Retinal pigment epithelial cell (primary cell): ENCODE results near the gene SNX30.

Experiments used
- DNase-seq: peaks from one replicate; pipeline ENCODE4 v3.0.0-alpha.2; 2010; ENCODE audit warnings: low read depth
- H3K4me3 ChIP-seq: 2 replicates; pipeline ENCODE4 v1.5.1; 2011; ENCODE audit warnings: mild to moderate bottlenecking, low read length, control low read depth, moderate library complexity
- TF ChIP-seq, protein P1 (sequence below): conservative IDR thresholded peaks from 2 replicates; pipeline ENCODE4 v1.5.1; 2011; ENCODE audit warnings: low read depth, low read length, control low read depth, inconsistent platforms

Gene SNX30

DNA sequence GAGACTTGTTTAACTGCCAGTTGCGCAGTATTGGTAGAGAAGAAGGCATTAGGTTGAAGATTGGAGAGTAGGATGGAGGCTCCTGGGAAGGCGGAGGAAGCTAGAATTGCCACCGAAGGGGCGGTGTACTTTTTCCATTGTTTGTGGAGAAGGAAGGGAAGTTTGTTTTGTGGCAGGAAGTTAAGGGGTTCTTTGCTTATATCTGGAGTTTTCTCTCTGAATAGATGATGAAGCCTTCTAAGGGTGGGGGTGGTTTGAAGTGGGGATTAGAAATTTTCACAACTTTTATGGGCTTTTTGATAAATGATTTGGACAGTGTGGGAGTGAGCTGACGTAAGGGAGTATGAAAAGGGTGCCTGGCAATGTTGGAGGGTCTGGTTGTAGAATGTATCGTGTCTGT lies 59.3 kb downstream of the SNX30 start:
- TF ChIP-seq, protein P1, sequence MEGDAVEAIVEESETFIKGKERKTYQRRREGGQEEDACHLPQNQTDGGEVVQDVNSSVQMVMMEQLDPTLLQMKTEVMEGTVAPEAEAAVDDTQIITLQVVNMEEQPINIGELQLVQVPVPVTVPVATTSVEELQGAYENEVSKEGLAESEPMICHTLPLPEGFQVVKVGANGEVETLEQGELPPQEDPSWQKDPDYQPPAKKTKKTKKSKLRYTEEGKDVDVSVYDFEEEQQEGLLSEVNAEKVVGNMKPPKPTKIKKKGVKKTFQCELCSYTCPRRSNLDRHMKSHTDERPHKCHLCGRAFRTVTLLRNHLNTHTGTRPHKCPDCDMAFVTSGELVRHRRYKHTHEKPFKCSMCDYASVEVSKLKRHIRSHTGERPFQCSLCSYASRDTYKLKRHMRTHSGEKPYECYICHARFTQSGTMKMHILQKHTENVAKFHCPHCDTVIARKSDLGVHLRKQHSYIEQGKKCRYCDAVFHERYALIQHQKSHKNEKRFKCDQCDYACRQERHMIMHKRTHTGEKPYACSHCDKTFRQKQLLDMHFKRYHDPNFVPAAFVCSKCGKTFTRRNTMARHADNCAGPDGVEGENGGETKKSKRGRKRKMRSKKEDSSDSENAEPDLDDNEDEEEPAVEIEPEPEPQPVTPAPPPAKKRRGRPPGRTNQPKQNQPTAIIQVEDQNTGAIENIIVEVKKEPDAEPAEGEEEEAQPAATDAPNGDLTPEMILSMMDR = no peak
- no peak overlapping the region for H3K4me3 ChIP-seq
- no peak for DNase-seq

GRCh38 chr9:112810696-112811490 lies 60.3 kb downstream of the SNX30 start:
- H3K4me3 ChIP-seq = no peak overlapping the region
- no peak for DNase-seq
- TF ChIP-seq, protein P1 = no peak

GRCh38 chr9:112811518-112811917 lies 61.0 kb downstream of the SNX30 start:
- no peak overlapping the region for H3K4me3 ChIP-seq
- TF ChIP-seq, protein P1 = no peak
- no peak for DNase-seq

- TF ChIP-seq, protein P1 = no peak
- no peak for DNase-seq
- H3K4me3 ChIP-seq = no peak overlapping the region
Measured at GRCh38 chr9:112815868-112816267, 65.3 kb downstream of the SNX30 start.

DNA sequence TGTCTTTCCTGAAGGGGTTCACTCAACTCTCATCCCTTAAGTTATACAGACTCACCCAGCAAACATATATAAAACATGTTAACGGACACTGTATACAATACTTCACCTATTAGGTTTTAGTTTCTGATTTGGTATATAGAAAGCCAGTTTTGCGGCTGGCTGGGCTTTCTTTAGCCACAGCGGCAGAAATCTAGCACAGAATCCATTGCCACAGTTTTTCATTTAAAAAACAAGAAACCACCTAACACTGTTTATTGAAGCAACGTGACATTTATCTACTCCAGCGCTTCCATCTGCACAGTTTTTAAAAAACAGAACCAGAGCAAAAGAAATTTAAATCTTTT lies 67.3 kb downstream of the SNX30 start:
- DNase-seq = no peak
- TF ChIP-seq, protein P1 = no peak
- no peak overlapping the region for H3K4me3 ChIP-seq

GRCh38 chr9:112819635-112820496 lies 69.3 kb downstream of the SNX30 start:
- peak; percentile 39 for DNase-seq
- TF ChIP-seq, protein P1 = peak; percentile 77

More at GRCh38 chr9:112819635-112820496, 69.3 kb downstream of the SNX30 start:
- H3K4me3 ChIP-seq = no peak overlapping the region
